Measurements from ENCODE around the gene MAP1B. TPM values are rescaled to one million over a fixed set of nuclear protein-coding genes. Genes with fewer than 3 reads are reported as not detected.

The MAP1B gene
- total and polyA plus RNA-seq, 10 donors = 0.68 to 17.3 (median 9.8) TPM

GRCh38 chr5:72161951-72162350 lies 54.7 kb downstream of the MAP1B start:
- no peak overlapping the region for H3K4me3 ChIP-seq
- intact Hi-C loops (cut with DNase I; ENCODE audit: low total_unique reads) = no loop called here
- no peaks in the 10 kb centered on the region for H3K9me3 ChIP-seq
- H3K27me3 ChIP-seq (replicated peaks in 1 of 7) = peaks cover 0 to 5% (median 0%) of the 10 kb centered on the region in 7 donors
- DNase-seq = no peak
- H3K27ac ChIP-seq = no peak overlapping the region
- TF ChIP-seq POLR2A (IDR thresholded peaks at IDR 0.05) = no peak
- TF ChIP-seq POLR2AphosphoS5 (IDR thresholded peaks at IDR 0.05) = no peak
- TF ChIP-seq, protein P1, sequence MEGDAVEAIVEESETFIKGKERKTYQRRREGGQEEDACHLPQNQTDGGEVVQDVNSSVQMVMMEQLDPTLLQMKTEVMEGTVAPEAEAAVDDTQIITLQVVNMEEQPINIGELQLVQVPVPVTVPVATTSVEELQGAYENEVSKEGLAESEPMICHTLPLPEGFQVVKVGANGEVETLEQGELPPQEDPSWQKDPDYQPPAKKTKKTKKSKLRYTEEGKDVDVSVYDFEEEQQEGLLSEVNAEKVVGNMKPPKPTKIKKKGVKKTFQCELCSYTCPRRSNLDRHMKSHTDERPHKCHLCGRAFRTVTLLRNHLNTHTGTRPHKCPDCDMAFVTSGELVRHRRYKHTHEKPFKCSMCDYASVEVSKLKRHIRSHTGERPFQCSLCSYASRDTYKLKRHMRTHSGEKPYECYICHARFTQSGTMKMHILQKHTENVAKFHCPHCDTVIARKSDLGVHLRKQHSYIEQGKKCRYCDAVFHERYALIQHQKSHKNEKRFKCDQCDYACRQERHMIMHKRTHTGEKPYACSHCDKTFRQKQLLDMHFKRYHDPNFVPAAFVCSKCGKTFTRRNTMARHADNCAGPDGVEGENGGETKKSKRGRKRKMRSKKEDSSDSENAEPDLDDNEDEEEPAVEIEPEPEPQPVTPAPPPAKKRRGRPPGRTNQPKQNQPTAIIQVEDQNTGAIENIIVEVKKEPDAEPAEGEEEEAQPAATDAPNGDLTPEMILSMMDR (IDR thresholded peaks at IDR 0.05 in 8 of 11, conservative IDR thresholded peaks at IDR 0.05 in 3 of 11) = no peak
- peaks cover 0 to 16% (median 3%) of the 10 kb centered on the region in 6 donors for H3K4me1 ChIP-seq
- no peaks in the 10 kb centered on the region for H3K36me3 ChIP-seq
- 88 to 94% (median 91%) methylated on average over 4 of the region's 4 CpGs for WGBS, 5 donors

DNA sequence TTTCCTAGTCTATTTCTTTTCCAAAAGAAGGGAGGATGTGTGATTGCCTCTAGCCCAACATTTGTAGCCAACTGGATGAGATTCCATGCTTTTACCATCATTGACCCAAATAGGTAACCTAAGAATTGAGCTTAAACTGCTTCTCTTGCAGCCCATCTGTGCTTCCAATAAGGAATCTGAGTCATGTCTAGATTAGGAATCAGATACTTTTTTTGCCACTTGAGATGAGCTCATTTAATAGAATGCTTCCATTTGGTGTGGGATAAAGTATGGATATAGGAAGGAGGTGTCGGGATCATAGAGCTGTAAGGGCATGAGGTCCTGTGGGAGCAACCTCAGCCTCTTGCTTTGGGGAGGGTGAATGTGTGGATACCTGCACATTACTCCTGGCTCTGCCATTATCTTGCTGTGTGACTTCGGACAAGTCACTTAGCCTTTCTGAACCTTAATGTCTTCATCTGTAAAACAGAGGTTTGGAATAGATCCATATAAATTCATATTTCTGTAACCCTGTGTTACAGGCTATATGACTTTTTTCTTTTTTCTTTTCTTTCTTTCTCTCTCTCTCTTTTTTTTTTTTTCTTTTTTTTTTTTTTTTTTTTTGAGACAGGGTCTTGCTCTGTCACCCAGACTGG lies 56.2 kb downstream of the MAP1B start:
- Histone ChIP-seq H3K36me3 (no peaks in the 10 kb centered on the region), H3K9me3 (no peaks in the 10 kb centered on the region), H3K4me1 (peaks cover 0 to 27% (median 6%) of the 10 kb centered on the region in 6 donors), H3K27me3 (replicated peaks in 1 of 7) (peaks cover 0 to 6% (median 0%) of the 10 kb centered on the region in 7 donors), H3K27ac (no peak overlapping the region), H3K4me3 (no peak overlapping the region)
- no peak for DNase-seq
- TF ChIP-seq POLR2A (IDR thresholded peaks at IDR 0.05) = no peak
- TF ChIP-seq POLR2AphosphoS5 (IDR thresholded peaks at IDR 0.05) = no peak
- TF ChIP-seq, protein P1 (IDR thresholded peaks at IDR 0.05 in 8 of 11, conservative IDR thresholded peaks at IDR 0.05 in 3 of 11) = no peak
- WGBS, 5 donors = 91 to 94% (median 93%) methylated on average over 2 of the region's 2 CpGs
- intact Hi-C loops (cut with DNase I; ENCODE audit: low total_unique reads) = no loop called here

GRCh38 chr5:72166070-72166979 lies 59.0 kb downstream of the MAP1B start:
- Histone ChIP-seq H3K4me3 (peak overlapping the region in 1 of 8 donors; percentile 6), H3K4me1 (peaks cover 0 to 27% (median 6%) of the 10 kb centered on the region in 6 donors)

More at GRCh38 chr5:72166070-72166979, 59.0 kb downstream of the MAP1B start:
- TF ChIP-seq POLR2AphosphoS5 (IDR thresholded peaks at IDR 0.05) = peak in 2 of 3 donors; percentile 56 to 69
- TF ChIP-seq, protein P1 (IDR thresholded peaks at IDR 0.05 in 8 of 11, conservative IDR thresholded peaks at IDR 0.05 in 3 of 11) = no peak
- DNase-seq = no peak
- WGBS, 5 donors = 41 to 54% (median 49%) methylated on average over 15 of the region's 15 CpGs
- peaks cover 0 to 12% (median 0%) of the 10 kb centered on the region in 7 donors for H3K27me3 ChIP-seq (replicated peaks in 1 of 7)
- H3K9me3 ChIP-seq = no peaks in the 10 kb centered on the region
- intact Hi-C loops (cut with DNase I; ENCODE audit: low total_unique reads) = no loop called here
- no peaks in the 10 kb centered on the region for H3K36me3 ChIP-seq
- peak overlapping the region in 7 of 8 donors; percentile 36 to 80 (median 69) for H3K27ac ChIP-seq
